ENCODE data around the gene PCDHB9. TPM values are rescaled to one million over a fixed set of nuclear protein-coding genes. Genes with fewer than 3 reads are reported as not detected.

Gene PCDHB9
- total and polyA plus RNA-seq, 2 of the 4 experiments (the other 2 are of a cell fraction) = 0.10 to 0.18 TPM

- H3K9me3 ChIP-seq (ENCODE audit: control insufficient read depth, insufficient read depth, low read length) = peaks cover 14% of the 10 kb centered on the region
- no peak overlapping the region for H3K27ac ChIP-seq (ENCODE audit: insufficient read depth, low read length)
- H4K5ac ChIP-seq (ENCODE audit: low read depth, low read length) = no peak overlapping the region
- no peak overlapping the region for H3K56ac ChIP-seq (ENCODE audit: extremely low read depth, insufficient read depth, low read length)
- no peak overlapping the region for H3K4me3 ChIP-seq (ENCODE audit: insufficient read depth, low read depth, low read length)
- H3K14ac ChIP-seq (replicated peaks; ENCODE audit: low read depth, low read length) = no peak overlapping the region
- no peak overlapping the region for H4K8ac ChIP-seq (ENCODE audit: low read depth in 2 of 2, low read length in 2 of 2)
- no TSS peak for BruUV-seq (replicated peaks)
- intact Hi-C loops (cut with micrococcal nuclease) = no loop called here
- no peaks in the 10 kb centered on the region for H4K20me1 ChIP-seq (ENCODE audit: insufficient read depth, low read length)
- H2AK9ac ChIP-seq (replicated peaks; ENCODE audit: low read depth, low read length, poor library complexity) = no peak overlapping the region
- ATAC-seq (ENCODE audit: low read depth) = no peak
- H2BK120ac ChIP-seq (ENCODE audit: low read depth, low read length) = no peak overlapping the region
- in situ Hi-C loops (cut with MboI; ENCODE audit: low sequenced_read_pairs) = no loop called here
- WGBS, 2 experiments (ENCODE audit: extremely low coverage in 2 of 2, insufficient read length in 1 of 2) = no CpG with 5 or more reads among the region's 3 CpGs
- H2BK20ac ChIP-seq (ENCODE audit: low read depth, low read length) = no peak overlapping the region
- H3K18ac ChIP-seq (ENCODE audit: low read depth, low read length) = no peak overlapping the region
- no peaks in the 10 kb centered on the region for H3K4me1 ChIP-seq (ENCODE audit: control insufficient read depth, insufficient read depth, low read length)
- TF ChIP-seq CTCF (conservative IDR thresholded peaks at IDR 0.05; ENCODE audit: low read depth, low read length) (no peak), CHD1 (IDR thresholded peaks at IDR 0.05; ENCODE audit: low read depth, low read length) (no peak), MAFK (IDR thresholded peaks at IDR 0.05; ENCODE audit: low read depth, low read length) (no peak), SMC3 (IDR thresholded peaks at IDR 0.05; ENCODE audit: low read depth, low read length) (no peak), ELK1 (IDR thresholded peaks at IDR 0.05; ENCODE audit: borderline replicate concordance, low read depth, low read length) (no peak), RCOR1 (IDR thresholded peaks at IDR 0.05; ENCODE audit: insufficient replicate concordance, low read length) (no peak), USF2 (IDR thresholded peaks at IDR 0.05; ENCODE audit: low read depth, low read length) (no peak), MAZ (IDR thresholded peaks at IDR 0.05; ENCODE audit: borderline replicate concordance, low read depth, low read length) (no peak), RFX5 (IDR thresholded peaks at IDR 0.05; ENCODE audit: low read depth, low read length) (no peak)
- no peaks in the 10 kb centered on the region for H3K9me1 ChIP-seq (ENCODE audit: insufficient read depth, low read length)
- H3K4me2 ChIP-seq (ENCODE audit: low read depth, low read length) = no peak overlapping the region
- H2BK5ac ChIP-seq (ENCODE audit: low read depth, low read length, poor library complexity, severe bottlenecking) = no peak overlapping the region
- dilution Hi-C loops (cut with HindIII; ENCODE audit: low sequenced_read_pairs, unreplicated experiment) = no loop called here
- no peak overlapping the region for H2BK15ac ChIP-seq (ENCODE audit: low read depth, low read length)
- H3K4ac ChIP-seq (ENCODE audit: low read depth, low read length) = no peak overlapping the region
- no peaks in the 10 kb centered on the region for H3K36me3 ChIP-seq (ENCODE audit: control insufficient read depth, insufficient read depth, low read length)
- H3K79me1 ChIP-seq (ENCODE audit: low read depth in 1 of 2, low read length in 2 of 2) = no peaks in the 10 kb centered on the region
- no peak overlapping the region for H3K9ac ChIP-seq (ENCODE audit: low read depth, low read length)
- POLR2A ChIA-PET (ENCODE audit: unreplicated experiment) = no interaction called here
- H4K91ac ChIP-seq (ENCODE audit: insufficient read depth, low read depth, low read length) = no peak overlapping the region
- H3K23ac ChIP-seq (ENCODE audit: low read depth, low read length) = no peak overlapping the region
- H2AFZ ChIP-seq (replicated peaks; ENCODE audit: low read length, poor library complexity) = no peak overlapping the region
- H2AK5ac ChIP-seq (ENCODE audit: low read depth, low read length) = no peak overlapping the region
- no peaks in the 10 kb centered on the region for H3K27me3 ChIP-seq (ENCODE audit: control insufficient read depth, insufficient read depth, low read length)
- DNase-seq = no peak
- CTCF ChIA-PET = no interaction called here
Observed at GRCh38 chr5:141196363-141196762, 9.4 kb downstream of the PCDHB9 start.
